Nucleus accumbens (tissue), 56 donors: ENCODE results near the gene MTX2.

Experiments used
- DNase-seq, 56 donors: peaks; one replicate each; lab custom pipeline; 2025; lab: John Stamatoyannopoulos, UW

The MTX2 gene

GRCh38 chr2:176269319-176270099, at the start of gene MTX2:
Gene MTX2, plus strand, starts transcription at chr2:176269442. Its CDS starts 188 bp downstream, at chr2:176269630.
- peak in 53 of 56 donors; percentile 9 to 87 (median 66) for DNase-seq

DNA sequence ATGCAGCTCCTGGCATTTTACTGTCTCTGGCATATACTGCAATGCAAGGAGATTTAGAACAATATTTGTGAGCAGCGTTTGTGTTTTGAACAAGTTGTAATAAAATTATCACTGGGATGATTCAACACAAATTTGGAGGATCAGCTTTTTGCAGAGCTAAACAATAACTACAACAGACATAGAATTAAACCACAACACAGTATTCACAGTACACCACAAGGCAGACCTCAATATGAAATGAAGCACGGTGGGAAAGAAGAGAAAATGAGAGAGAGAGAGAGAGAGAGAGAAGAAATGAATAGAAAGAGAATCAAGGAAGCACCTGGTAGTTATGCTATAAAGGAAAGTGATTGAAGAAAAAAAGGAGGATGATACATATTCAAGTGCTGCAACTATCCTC, 41.4 kb upstream of the MTX2 start:
- no peak for DNase-seq

GRCh38 chr2:176234156-176234555, 35.1 kb upstream of the MTX2 start:
- no peak for DNase-seq

GRCh38 chr2:176234940-176235339, 34.3 kb upstream of the MTX2 start:
- DNase-seq = no peak

DNA sequence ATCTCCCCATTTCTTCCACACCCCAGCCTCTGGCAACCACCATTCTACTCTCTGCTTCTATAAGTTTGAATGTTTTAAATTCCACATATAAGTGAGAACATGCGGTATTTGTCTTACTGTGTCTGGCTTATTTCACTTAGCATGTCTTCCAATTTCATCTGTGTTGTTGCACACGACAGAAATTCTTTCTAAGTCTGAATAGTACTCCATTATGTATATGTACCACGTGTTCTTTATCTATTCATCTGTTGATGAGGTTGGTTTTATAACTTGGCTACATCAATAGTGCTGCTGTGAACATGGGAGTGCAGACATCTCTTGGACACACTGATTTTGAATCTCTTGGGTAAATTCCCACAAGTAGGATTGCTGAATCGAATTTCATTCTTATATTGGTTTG, 31.8 kb upstream of the MTX2 start:
- no peak for DNase-seq

DNA sequence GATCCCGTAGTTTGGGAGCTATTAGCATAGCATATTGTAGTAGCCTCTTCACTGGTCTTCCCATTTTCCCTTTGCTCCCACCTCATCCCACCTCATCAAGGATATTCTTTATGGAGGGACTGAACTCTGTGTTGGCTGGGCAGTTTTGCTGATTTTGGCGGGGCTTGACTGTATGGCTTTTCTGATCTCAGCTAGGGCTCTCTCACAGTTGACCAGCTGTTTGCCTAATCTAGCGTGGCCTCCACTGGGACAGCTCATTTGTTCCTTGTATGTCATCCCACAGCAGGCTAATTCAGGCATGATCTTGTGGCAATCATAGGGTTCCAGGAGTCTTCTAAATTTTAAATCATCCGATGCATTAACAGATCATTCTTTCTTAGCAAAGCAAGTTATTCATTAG, 30.2 kb upstream of the MTX2 start:
- no peak for DNase-seq

GRCh38 chr2:176240301-176240700, 28.9 kb upstream of the MTX2 start:
- no peak for DNase-seq

DNA sequence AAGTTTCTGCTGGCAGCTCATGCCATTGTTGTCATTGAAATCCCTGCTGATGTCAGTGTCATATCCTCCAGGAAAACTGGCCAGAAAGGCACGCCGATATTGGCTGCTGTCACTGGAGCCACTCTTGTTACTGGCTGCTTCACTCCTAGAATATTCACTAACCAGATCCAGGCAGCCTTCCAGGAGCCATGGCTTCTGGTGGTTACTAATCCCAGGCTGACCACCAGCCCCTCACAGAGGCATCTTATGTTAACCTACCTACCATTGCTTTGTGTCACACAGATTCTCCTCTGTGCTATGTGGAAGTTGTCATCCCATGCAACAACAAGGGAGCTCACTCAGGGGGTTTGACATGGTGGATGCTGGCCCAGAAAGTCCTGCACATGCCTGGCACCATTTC, 27.0 kb upstream of the MTX2 start:
- DNase-seq = peak in 8 of 56 donors; percentile 1 to 41 (median 7)

GRCh38 chr2:176246331-176246730, 22.9 kb upstream of the MTX2 start:
- DNase-seq = peak in 40 of 56 donors; percentile 1 to 67 (median 24)

DNA sequence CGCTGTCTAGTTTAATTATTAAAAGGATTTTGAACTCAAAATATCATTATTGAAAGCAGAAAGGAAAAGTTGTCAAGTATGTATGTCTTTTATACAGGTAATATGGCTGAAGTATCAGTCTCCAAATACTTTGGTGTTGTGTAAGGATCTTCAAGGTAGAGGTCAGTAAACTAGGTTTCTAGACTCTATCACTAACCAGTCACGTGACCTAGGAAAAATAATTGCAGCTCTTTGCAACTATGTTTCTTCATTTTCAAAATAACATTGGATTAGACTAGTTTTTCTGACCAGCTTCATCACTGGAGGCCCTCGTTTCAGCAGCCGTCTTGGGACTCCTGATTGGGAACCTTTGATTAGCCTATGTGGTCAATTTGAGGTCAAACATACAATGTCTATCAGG, 21.4 kb upstream of the MTX2 start:
- DNase-seq = no peak

DNA sequence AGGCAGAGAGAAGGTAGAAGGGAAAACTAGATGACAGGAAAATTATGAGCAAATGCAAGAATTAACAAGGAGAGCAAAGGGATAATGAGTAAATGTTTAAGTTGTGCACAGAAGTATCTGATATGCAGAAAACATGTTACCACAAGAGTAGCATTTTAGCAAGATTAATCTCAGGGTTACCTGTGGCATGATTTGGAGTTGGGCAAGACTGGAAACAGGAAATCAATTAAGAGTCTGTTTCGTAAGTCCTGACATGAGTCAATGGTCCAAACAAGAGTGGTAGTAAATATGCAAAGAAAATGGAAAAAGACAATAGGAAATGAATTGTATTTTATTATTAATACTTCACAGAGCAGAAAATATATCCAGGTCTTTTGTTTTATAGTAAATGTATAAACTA, 17.3 kb upstream of the MTX2 start:
- no peak for DNase-seq

- DNase-seq = no peak
Observed at GRCh38 chr2:176260689-176261088, 8.6 kb upstream of the MTX2 start.

DNA sequence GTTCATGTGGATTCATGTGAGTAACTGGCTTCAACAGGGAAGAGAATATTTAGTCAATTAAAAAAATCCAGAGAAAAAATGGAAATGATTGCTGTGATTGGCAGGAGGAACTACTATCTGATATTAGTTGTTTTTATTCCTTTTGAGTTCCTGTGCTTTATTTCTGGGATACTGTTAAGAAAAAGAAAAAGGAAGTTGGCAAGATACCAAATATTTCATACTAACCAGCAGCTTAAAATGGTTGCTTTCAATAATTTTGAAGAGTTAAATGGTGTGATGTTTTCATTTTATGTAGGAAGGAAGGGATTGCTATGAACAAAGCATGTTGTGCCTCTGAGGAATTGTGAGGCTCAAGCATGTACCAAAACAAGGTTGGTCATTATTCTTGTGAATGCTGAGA, 8.1 kb upstream of the MTX2 start:
- DNase-seq = no peak

DNA sequence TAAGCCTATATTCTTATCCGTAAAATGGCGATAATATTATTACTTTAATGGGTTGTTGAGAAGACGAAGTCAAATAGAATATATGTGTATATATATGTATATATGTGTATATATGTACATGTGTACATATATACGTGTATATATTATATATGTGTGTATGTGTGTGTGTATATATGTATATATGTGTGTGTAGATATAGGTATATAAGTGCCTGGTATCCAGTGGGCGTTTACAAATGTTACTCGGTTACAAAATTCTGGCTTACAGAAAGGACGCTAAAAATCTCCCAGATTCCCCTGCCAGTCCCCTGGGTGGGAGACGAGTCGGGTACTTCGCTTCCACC, 295 bp upstream of the MTX2 start:
- DNase-seq = no peak

GRCh38 chr2:176270100-176270750, 983 bp downstream of the MTX2 start:
- peak in 1 of 56 donors; percentile 31 for DNase-seq

DNA sequence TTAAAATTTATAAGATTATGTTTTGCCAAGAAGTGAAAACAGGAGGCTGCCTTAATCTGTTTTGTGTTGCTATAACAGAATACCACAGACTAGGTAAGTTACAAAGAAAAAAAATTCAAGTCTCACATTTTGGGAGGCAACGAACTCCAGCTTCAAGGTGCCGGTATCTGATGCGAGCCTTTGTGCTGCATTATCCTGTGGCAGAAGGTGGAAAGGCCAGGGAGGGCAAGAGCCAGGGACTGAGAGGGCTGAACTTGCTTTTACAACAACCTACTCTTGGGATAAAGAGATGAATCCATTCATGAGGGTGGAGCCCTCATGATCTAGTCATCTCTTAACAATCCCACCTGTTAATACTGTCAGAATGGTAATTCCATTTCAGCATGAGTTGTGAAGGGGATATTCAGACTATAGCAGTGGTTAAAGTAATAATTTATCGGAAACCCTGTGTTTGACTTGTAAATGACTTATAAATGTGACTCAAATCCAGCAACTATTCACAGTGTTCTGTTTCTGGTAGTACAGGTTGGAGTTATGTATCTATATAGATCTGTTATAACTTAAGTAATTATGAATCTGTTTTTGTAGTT, 3.7 kb downstream of the MTX2 start:
- DNase-seq = no peak

DNA sequence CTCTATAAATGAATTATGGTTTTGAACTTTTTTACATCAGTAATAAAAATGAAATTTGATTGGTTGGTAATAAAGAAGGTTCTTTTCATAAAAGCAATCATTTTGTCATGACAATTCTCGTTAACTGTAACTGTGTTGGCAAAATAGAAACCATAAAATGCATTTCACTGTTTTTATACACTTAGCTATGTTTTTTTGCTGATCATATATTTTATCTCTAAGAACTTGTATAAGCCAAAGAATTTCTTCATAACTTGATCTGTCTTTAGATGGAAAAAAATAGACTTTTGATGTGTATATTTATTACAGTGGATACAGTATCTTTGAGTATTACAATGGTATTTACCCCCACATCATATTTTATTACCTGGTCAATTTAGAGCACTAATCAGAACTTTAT, 9.7 kb downstream of the MTX2 start:
- DNase-seq = no peak

DNA sequence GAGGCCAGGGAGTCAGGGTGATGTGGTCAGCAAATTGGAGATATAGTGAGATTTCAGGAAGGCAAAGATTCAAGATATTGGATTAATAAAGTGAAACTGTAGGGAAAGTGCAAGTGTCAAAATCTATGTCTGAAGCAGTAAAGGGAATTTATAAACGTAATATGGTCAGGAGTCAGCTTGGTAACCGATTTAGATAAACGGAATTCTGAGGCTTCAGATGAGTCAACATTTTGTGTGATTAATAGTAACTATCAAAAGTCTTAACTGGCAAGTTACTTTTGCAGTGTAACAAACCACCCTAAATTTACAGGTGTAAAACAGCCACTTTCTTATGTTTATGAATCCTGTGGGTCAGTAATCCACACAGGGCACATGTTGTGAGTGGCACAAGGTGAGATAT, 10.9 kb downstream of the MTX2 start:
- no peak for DNase-seq

DNA sequence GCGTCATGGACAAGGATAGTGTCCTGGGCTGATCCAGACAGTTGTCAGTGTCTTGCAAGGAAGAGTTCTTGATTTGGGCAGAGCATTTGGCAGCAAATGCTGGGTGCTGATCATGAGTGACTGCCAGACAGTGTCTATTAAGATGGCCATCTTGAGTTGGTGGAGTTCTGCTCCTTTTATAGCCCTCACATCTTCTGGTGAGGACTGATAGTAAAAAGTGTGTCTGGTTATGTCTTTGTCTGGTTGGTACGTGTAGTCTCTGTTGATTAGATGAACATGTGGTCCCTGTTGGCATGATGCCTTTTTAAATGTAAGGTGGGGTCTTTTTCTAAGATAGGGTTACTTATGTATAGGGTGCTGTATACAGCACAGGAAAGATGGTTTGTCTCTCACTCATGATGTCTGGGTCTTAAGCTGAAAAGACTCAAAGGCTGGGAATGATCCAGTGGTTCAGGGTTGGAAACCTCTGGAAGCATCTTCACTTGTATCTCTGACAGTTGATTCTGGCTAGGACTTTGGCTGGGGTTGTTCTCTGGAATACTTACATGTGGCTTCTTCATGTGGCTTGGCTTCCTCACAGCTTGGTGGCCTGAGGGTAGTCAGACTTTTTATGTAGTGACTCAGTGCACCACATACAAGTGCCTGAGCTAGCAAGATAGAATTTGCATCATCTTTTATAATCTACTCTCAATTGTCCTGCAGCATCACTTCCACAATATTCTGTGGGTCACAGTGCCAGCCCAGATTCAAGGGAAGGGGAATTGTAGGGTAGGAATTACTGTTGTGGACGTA, 11.8 kb downstream of the MTX2 start:
- no peak for DNase-seq

DNA sequence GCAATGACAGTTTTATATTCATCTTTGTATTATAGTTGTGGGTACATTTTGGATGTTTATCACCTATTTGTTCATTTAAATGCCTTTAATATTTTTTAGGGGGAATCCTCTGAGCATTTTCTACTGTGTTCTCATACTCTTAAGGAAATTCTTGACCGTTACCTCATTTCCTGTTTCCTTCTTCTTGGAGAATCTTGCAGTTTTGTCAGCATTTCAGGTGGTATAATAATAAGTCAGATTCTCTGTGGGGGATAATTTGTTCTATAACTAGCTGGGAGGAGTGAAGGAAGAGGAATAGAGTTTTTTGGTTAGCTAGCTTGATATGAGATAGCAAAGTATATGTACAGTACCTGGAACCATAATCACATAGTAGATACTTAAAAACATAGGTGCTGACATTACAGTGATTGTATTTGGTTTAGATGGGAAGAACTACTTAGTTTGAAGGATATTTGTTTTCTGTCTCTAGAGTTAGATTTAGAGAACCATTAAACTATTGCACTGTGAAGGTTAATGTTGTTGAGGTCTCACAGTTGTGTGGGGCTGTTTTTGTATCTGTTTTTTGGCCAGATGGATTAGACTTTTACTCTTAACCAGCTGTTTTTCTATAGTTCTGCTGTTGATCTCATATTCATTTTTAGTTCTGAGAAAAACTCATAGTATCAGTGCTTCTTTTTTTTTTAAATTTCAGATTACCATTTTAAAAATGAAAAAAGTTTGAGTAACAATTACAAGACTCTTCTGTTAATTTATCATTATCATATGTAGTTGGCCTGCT, 14.2 kb downstream of the MTX2 start:
- no peak for DNase-seq
